SK-N-MC (cell line): ENCODE measurements around the gene SLC12A9.

ENCODE experiments used
- DNase-seq: peaks from one replicate; pipeline ENCODE4 v3.0.0-alpha.2; 2011; ENCODE audit warnings: low read depth, low spot score
- H3K27ac ChIP-seq: fragments of 200-600 bp; sonication (generic); 2 replicates; pipeline ENCODE4 v1.5.1; 2016; ENCODE audit warnings: mixed run types
- H3K36me3 ChIP-seq: fragments of 200-600 bp; sonication (generic); 2 replicates; pipeline ENCODE4 v1.6.1; 2017; ENCODE audit warnings: antibody characterized with exemption, low read length, mixed read lengths; ENCODE audit not compliant: insufficient read depth
- H3K4me3 ChIP-seq: fragments of 200-600 bp; sonication (generic); 2 replicates; pipeline ENCODE4 v1.5.1; 2016
- H3K9ac ChIP-seq: fragments of 200-600 bp; sonication (generic); 2 replicates; pipeline ENCODE4 v1.8.0; 2017; ENCODE audit warnings: mixed run types, mixed read lengths; ENCODE audit not compliant: insufficient read length
- H3K9me3 ChIP-seq: fragments of 200-600 bp; sonication (generic); 2 replicates; pipeline ENCODE4 v1.6.1; 2017; ENCODE audit warnings: low read depth, mild to moderate bottlenecking, antibody characterized with exemption, low read length, moderate library complexity, mixed read lengths
- EZH2 ChIP-seq: fragments of 200-600 bp; sonication (generic); IDR thresholded peaks from one replicate; pipeline ENCODE4 v1.6.1; 2017; ENCODE audit warnings: antibody characterized with exemption
- FOXP2 ChIP-seq: optimal IDR thresholded peaks from 2 replicates; pipeline ENCODE3; 2011; ENCODE audit warnings: mild to moderate bottlenecking, moderate library complexity; ENCODE audit not compliant: insufficient read depth; ENCODE audit errors: extremely low read length, control extremely low read depth
- POLR2AphosphoS5 ChIP-seq: IDR thresholded peaks from 2 replicates; pipeline ENCODE4 v1.6.1; 2012; ENCODE audit warnings: mild to moderate bottlenecking, low read depth, low read length, borderline replicate concordance

The SLC12A9 gene

DNA sequence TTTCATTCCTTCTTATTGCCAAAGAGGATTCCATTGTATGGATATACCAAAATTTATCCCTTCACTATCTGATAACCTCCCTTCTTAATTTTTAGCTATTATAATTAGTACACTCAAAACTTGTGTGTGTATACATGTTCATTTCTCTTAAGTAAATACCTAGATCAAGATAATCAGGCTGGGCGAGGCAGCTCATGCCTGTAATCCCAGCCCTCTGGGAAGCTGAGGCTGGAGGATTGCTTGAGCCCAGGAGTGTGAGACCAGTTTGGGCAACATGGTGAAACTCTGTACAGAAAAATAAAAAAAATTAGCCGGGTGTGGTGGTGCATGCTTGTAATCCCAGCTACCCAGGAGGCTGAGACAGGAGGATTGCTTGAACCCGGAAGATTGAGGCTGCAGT is 59.0 kb downstream of the SLC12A9 start:
- TF ChIP-seq FOXP2 (no peak), POLR2AphosphoS5 (no peak), EZH2 (no peak)
- H3K4me3 ChIP-seq: no peak overlapping the region
- no peaks in the 10 kb centered on the region for H3K9me3 ChIP-seq
- H3K9ac ChIP-seq: no peak overlapping the region
- no peak for DNase-seq
- no peak overlapping the region for H3K27ac ChIP-seq
- no peaks in the 10 kb centered on the region for H3K36me3 ChIP-seq

DNA sequence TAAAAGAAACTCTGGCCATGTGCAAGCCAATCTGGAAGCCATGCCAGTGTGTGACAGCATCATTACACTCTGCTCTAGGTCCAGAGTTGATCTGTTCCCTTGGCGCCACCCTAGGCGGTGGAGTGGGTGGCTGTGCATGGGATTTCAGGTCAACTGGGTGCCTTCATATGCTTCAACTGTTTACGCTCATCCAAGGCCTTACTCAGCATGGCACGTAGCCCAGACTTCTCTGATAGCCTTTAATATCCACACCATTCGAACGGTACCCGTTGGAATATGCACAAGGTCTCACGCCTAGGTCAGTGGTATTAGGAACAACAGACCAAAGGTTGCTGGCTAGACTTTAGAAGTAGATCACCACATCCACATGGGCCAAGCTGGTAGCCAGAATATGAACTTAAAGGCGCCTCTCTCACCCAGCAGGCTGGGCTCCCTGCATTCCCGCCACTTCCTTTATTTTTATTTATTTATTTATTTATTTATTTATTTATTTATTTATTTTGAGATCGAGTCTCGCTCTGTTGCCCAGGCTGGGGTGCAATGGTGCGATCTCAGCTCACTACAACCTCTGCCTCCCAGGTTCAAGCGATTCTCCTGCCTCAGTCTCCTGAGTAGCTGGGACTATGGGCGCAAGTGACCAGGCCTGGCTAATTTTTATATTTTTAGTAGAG is 61.8 kb downstream of the SLC12A9 start:
- Histone ChIP-seq H3K36me3 (no peaks in the 10 kb centered on the region), H3K9ac (no peak overlapping the region), H3K27ac (no peak overlapping the region), H3K4me3 (no peak overlapping the region), H3K9me3 (no peaks in the 10 kb centered on the region)
- DNase-seq: no peak
- TF ChIP-seq EZH2 (no peak), POLR2AphosphoS5 (no peak), FOXP2 (no peak)

DNA sequence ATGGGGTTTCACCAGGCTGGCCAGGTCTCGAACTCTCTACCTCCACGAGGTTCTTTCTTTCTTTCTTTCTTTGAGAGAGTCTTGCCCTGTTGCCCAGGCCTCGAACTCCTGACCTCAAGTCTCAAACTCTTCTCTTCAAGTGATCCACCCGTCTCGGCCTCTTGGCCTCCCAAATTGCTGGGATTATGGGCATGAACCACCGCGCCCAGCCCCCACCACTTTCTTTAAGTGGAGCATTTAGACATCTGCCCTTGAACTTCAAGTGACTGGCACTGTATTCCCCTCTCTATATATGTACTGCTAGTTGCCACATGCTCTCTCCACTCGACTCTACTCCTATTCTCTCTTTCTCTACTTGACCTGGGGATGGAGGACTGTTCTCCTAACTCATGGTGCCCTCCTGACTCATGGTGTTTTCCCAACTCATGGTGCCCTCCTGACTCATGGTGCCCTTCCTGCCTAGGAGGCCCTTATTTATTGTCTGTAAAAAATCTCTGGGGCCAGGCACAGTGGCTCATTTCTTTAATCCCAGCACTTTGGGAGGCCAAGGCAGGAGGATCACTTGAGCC is 62.5 kb downstream of the SLC12A9 start:
- Histone ChIP-seq H3K9me3 (no peaks in the 10 kb centered on the region), H3K4me3 (no peak overlapping the region), H3K27ac (no peak overlapping the region), H3K9ac (no peak overlapping the region), H3K36me3 (no peaks in the 10 kb centered on the region)
- no peak for TF ChIP-seq FOXP2
- TF ChIP-seq POLR2AphosphoS5: no peak
- no peak for TF ChIP-seq EZH2
- no peak for DNase-seq
